ENCODE results near the gene IST1. TPM values are rescaled to one million over a fixed set of nuclear protein-coding genes. Genes with fewer than 3 reads are reported as not detected.

The IST1 gene
- total RNA-seq (216 and 240 TPM in 2 replicates), polyA plus RNA-seq (144 and 172 TPM in 2 replicates)

DNA sequence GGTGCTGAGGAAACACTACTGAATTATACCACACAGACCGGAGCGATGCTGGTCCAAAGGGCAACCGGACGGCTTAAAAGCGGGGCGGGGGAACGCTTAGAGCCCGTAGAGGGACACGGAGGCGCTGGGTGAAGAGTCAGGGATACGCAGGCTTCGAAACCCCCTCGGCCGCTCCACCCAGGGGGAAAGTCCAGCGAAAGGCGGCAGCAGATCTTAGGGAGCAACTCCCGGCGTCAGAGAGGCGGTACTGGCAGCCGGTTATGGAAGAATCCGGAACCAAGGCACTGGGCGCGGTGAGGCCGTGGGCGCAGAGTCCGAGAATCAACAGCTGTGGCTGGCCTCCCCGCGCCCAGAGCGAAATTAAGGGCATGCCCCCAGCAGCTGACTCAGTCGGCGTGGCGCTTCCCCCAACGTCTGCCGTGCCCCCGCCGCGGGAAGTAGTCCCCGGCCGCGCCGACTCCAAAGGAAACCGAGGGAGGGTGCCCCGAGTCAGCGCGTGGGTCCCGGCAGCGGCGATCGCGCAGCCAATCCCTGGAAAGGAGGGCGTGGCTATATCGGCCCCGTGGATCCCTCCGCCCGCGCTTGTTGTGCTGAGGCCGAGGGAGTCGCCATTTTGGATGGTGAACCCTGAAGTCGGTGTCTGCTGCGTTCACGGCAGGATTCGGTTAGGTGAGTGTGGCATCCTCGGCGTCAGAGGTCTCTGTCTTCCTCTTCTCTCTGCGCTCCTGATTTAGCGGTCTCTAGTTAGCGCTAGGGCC lies at the start of gene IST1:
IST1 (plus strand) TSS at position 611 of the 758 bp plus-strand sequence. CDS start 20,110 bp downstream, outside the sequence.
- peak within 1 kb of the TSS; percentile 87 for H3K4me2 ChIP-seq
- H3K4me3 ChIP-seq: peak within 1 kb of the TSS; percentile 89
- DNase-seq (ENCODE audit: low spot score): peak; percentile 99
- no peaks in the 10 kb centered on the region for H3K27me3 ChIP-seq
- peak within 1 kb of the TSS; percentile 61 for H2AFZ ChIP-seq
- H3K9me2 ChIP-seq (replicated peaks; ENCODE audit: insufficient read depth): no peaks in the 10 kb centered on the region
- no peaks in the 10 kb centered on the region for H3K9me3 ChIP-seq (ENCODE audit: low read depth)
- peaks cover 53% of the 10 kb centered on the region for H3K79me2 ChIP-seq
- H3K36me3 ChIP-seq (replicated peaks; ENCODE audit: insufficient read depth, low read depth): no peaks in the 10 kb centered on the region
- H4K20me1 ChIP-seq (ENCODE audit: insufficient read depth, poor library complexity, severe bottlenecking): peaks cover 38% of the 10 kb centered on the region
- under 1% methylated on average over 67 of the region's 67 CpGs for WGBS (ENCODE audit: low lambda C conversion rate, missing lambda C conversion rate)
- peaks cover 10% of the 10 kb centered on the region for H3K4me1 ChIP-seq (ENCODE audit: insufficient read depth)
- TF ChIP-seq, protein P1, sequence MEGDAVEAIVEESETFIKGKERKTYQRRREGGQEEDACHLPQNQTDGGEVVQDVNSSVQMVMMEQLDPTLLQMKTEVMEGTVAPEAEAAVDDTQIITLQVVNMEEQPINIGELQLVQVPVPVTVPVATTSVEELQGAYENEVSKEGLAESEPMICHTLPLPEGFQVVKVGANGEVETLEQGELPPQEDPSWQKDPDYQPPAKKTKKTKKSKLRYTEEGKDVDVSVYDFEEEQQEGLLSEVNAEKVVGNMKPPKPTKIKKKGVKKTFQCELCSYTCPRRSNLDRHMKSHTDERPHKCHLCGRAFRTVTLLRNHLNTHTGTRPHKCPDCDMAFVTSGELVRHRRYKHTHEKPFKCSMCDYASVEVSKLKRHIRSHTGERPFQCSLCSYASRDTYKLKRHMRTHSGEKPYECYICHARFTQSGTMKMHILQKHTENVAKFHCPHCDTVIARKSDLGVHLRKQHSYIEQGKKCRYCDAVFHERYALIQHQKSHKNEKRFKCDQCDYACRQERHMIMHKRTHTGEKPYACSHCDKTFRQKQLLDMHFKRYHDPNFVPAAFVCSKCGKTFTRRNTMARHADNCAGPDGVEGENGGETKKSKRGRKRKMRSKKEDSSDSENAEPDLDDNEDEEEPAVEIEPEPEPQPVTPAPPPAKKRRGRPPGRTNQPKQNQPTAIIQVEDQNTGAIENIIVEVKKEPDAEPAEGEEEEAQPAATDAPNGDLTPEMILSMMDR (IDR thresholded peaks at IDR 0.05; ENCODE audit: poor library complexity): no peak
- TF ChIP-seq EZH2phosphoT487 (IDR thresholded peaks at IDR 0.05; ENCODE audit: low read depth, severe bottlenecking, unreplicated experiment) (no peak), EZH2 (IDR thresholded peaks at IDR 0.05; ENCODE audit: borderline replicate concordance) (no peak)
- H3K27ac ChIP-seq: peak within 1 kb of the TSS; percentile 100

DNA sequence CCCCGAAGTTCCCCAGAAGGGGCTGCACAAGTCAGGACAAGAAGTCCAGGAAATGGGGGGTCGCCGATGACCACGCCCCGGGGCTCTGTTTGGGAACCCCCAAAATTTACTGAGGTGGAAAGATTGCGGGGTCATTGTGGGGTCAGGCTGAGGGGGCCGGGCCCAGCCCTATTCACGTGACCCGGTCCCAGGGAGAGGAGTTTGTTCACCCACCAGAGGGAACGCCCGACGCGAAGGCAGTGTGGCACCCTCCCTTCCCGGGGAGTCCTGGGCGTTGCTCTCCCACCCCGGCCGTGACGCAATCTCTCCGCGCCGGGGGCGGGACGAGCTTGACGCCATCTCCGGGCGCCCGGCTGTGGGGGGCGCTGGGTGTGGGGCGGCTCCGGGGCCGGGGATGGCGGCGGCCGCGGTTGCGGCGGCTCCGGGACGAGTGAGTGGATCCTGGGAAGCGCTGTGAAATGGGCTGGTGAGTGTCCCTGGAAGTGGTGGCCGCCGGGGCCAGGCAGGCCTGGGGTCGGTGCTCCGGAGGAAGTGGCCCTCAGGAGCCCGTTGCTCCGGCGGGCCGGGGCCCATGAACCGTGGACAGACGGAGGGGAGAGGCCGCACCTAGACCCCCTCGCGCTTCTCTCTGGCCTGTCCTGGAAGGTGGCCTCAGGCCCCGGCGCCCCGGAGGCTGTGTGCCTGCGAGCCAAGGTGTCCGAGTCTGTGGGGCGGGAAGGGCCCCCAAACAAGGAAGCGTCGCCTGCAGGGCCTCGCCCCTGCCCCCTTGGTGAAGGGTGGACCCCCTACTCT lies 49.5 kb upstream of the IST1 start, which contains the start of gene ATXN1L:
ATXN1L (plus strand) TSS at position 338 of the 792 bp plus-strand sequence. CDS start 3,765 bp downstream, outside the sequence.
- Histone ChIP-seq H3K79me2 (peaks cover 27% of the 10 kb centered on the region), H3K9me2 (replicated peaks; ENCODE audit: insufficient read depth) (no peaks in the 10 kb centered on the region), H3K9me3 (ENCODE audit: low read depth) (no peaks in the 10 kb centered on the region), H3K36me3 (replicated peaks; ENCODE audit: insufficient read depth, low read depth) (no peaks in the 10 kb centered on the region), H4K20me1 (ENCODE audit: insufficient read depth, poor library complexity, severe bottlenecking) (peaks cover 3% of the 10 kb centered on the region), H3K4me1 (ENCODE audit: insufficient read depth) (peaks cover 9% of the 10 kb centered on the region), H3K4me2 (peak within 1 kb of the TSS; percentile 88), H3K27me3 (no peaks in the 10 kb centered on the region), H3K4me3 (peak within 1 kb of the TSS; percentile 88), H2AFZ (peak within 1 kb of the TSS; percentile 92), H3K27ac (peak within 1 kb of the TSS; percentile 76)
- under 1% methylated on average over 26 of the region's 62 CpGs for WGBS (ENCODE audit: low lambda C conversion rate, missing lambda C conversion rate)
- TF ChIP-seq EZH2phosphoT487 (IDR thresholded peaks at IDR 0.05; ENCODE audit: low read depth, severe bottlenecking, unreplicated experiment): no peak
- TF ChIP-seq, protein P1 (IDR thresholded peaks at IDR 0.05; ENCODE audit: poor library complexity): no peak
- TF ChIP-seq EZH2 (IDR thresholded peaks at IDR 0.05; ENCODE audit: borderline replicate concordance): no peak
- peak; percentile 96 for DNase-seq (ENCODE audit: low spot score)

DNA sequence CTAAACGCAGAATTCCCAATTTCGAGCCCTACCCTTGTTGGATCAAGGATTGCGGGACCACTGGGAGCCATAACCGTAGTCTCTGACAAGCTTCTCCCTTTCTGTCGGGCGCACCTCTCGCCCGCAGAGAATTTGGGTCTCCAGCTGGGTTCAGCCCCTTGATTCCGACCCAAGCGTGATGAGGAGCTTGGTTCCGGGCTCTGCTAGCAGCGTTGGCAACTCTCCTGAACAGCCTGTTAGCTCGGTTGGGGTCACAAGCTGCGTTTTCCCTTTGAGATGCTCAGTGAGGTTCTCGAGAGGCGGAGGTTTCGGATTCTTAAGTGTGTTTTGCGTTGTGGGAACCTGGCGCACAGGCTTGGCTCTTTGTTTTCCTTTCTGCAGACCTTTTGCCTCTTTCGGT lies 48.9 kb upstream of the IST1 start:
- H3K27me3 ChIP-seq: no peaks in the 10 kb centered on the region
- WGBS (ENCODE audit: low lambda C conversion rate, missing lambda C conversion rate): under 1% methylated on average over 20 of the region's 20 CpGs
- H3K79me2 ChIP-seq: peaks cover 27% of the 10 kb centered on the region
- peak overlapping the region; percentile 88 for H3K4me2 ChIP-seq
- H3K4me1 ChIP-seq (ENCODE audit: insufficient read depth): peaks cover 9% of the 10 kb centered on the region
- no peaks in the 10 kb centered on the region for H3K9me3 ChIP-seq (ENCODE audit: low read depth)
- peaks cover 3% of the 10 kb centered on the region for H4K20me1 ChIP-seq (ENCODE audit: insufficient read depth, poor library complexity, severe bottlenecking)
- no peak for TF ChIP-seq EZH2 (IDR thresholded peaks at IDR 0.05; ENCODE audit: borderline replicate concordance)
- TF ChIP-seq, protein P1 (IDR thresholded peaks at IDR 0.05; ENCODE audit: poor library complexity): no peak
- TF ChIP-seq EZH2phosphoT487 (IDR thresholded peaks at IDR 0.05; ENCODE audit: low read depth, severe bottlenecking, unreplicated experiment): no peak
- no peaks in the 10 kb centered on the region for H3K36me3 ChIP-seq (replicated peaks; ENCODE audit: insufficient read depth, low read depth)
- peak overlapping the region; percentile 62 for H2AFZ ChIP-seq
- H3K27ac ChIP-seq: peak overlapping the region; percentile 74
- DNase-seq (ENCODE audit: low spot score): peak; percentile 46
- peak overlapping the region; percentile 88 for H3K4me3 ChIP-seq
- H3K9me2 ChIP-seq (replicated peaks; ENCODE audit: insufficient read depth): no peaks in the 10 kb centered on the region
